Central memory CD8-positive, alpha-beta T cell (primary cell): ENCODE results near the gene WDHD1.
"Not testable (repeated sequence)": the region's sequence is repeated elsewhere in the genome, so short reads cannot be mapped to it uniquely, and the experiment has no call there.

Experiments
- ATAC-seq: fragments of 150-1000 bp; cut with Tn5 transposase; replicated peaks from 2 replicates; pipeline ENCODE4 v1.10.0; 2022; ENCODE audit warnings: mild to moderate bottlenecking, moderate FRiP score, moderate number of reproducible peaks; ENCODE audit not compliant: poor library complexity, severe bottlenecking; ENCODE audit errors: extremely low read depth
- DNase-seq, 2 donors: peaks; one replicate each; pipeline ENCODE4 v3.0.0; 2021; ENCODE audit warnings: low spot score in 2 of 2
- H3K27ac Mint-ChIP-seq: one replicate; pipeline ENCODE4 v1.8.0; 2022; ENCODE audit warnings: low read depth, mild to moderate bottlenecking, moderate library complexity, mixed read lengths
- H3K27me3 Mint-ChIP-seq: one replicate; pipeline ENCODE4 v1.8.0; 2022; ENCODE audit warnings: mixed read lengths
- H3K36me3 Mint-ChIP-seq: one replicate; pipeline ENCODE4 v1.8.0; 2022; ENCODE audit warnings: mild to moderate bottlenecking, moderate library complexity, mixed read lengths; ENCODE audit not compliant: insufficient read depth
- H3K4me1 Mint-ChIP-seq: one replicate; pipeline ENCODE4 v1.8.0; 2022; ENCODE audit warnings: mixed read lengths
- H3K4me3 Mint-ChIP-seq: one replicate; pipeline ENCODE4 v1.8.0; 2022; ENCODE audit warnings: mild to moderate bottlenecking, moderate library complexity, mixed read lengths
- H3K9me3 Mint-ChIP-seq: one replicate; pipeline ENCODE4 v1.8.0; 2022; ENCODE audit warnings: mixed read lengths

Gene WDHD1

GRCh38 chr14:55031190-55031589 is 4.3 kb upstream of the WDHD1 start:
- ATAC-seq (no peak), DNase-seq (no peak)
- H3K36me3 Mint-ChIP-seq: peaks cover 30% of the 10 kb centered on the region
- no peak overlapping the region for H3K27ac Mint-ChIP-seq
- no peak overlapping the region for H3K4me3 Mint-ChIP-seq
- H3K4me1 Mint-ChIP-seq: peaks cover 31% of the 10 kb centered on the region
- no peaks in the 10 kb centered on the region for H3K27me3 Mint-ChIP-seq
- no peaks in the 10 kb centered on the region for H3K9me3 Mint-ChIP-seq

- DNase-seq (no peak), ATAC-seq (no peak)
- no peaks in the 10 kb centered on the region for H3K27me3 Mint-ChIP-seq
- peak overlapping the region; percentile 89 for H3K27ac Mint-ChIP-seq
- H3K4me1 Mint-ChIP-seq: peaks cover 40% of the 10 kb centered on the region
- H3K9me3 Mint-ChIP-seq: no peaks in the 10 kb centered on the region
- H3K4me3 Mint-ChIP-seq: peak overlapping the region; percentile 88
- peaks cover 19% of the 10 kb centered on the region for H3K36me3 Mint-ChIP-seq
These were observed 1.6 kb upstream of the WDHD1 start for GRCh38 chr14:55028476-55028875.

GRCh38 chr14:55028066-55028465 is 1.2 kb upstream of the WDHD1 start:
- Mint-ChIP-seq H3K27me3 (no peaks in the 10 kb centered on the region), H3K27ac (peak overlapping the region; percentile 89), H3K4me1 (peaks cover 40% of the 10 kb centered on the region), H3K36me3 (peaks cover 18% of the 10 kb centered on the region), H3K9me3 (no peaks in the 10 kb centered on the region), H3K4me3 (peak overlapping the region; percentile 88)
- no peak for ATAC-seq
- DNase-seq: no peak

- Mint-ChIP-seq H3K36me3 (peaks cover 15% of the 10 kb centered on the region), H3K27me3 (no peaks in the 10 kb centered on the region), H3K9me3 (no peaks in the 10 kb centered on the region), H3K4me3 (peak overlapping the region; percentile 88), H3K27ac (peak overlapping the region; percentile 89), H3K4me1 (peaks cover 38% of the 10 kb centered on the region)
- DNase-seq (no peak), ATAC-seq (no peak)
These were observed 482 bp downstream of the WDHD1 start for GRCh38 chr14:55026441-55026792.

- H3K27me3 Mint-ChIP-seq: no peaks in the 10 kb centered on the region
- DNase-seq: no peak
- ATAC-seq: no peak
- peak overlapping the region; percentile 88 for H3K4me3 Mint-ChIP-seq
- H3K9me3 Mint-ChIP-seq: no peaks in the 10 kb centered on the region
- peaks cover 34% of the 10 kb centered on the region for H3K4me1 Mint-ChIP-seq
- H3K36me3 Mint-ChIP-seq: peaks cover 12% of the 10 kb centered on the region
- peak overlapping the region; percentile 89 for H3K27ac Mint-ChIP-seq
These were observed 951 bp downstream of the WDHD1 start for GRCh38 chr14:55025948-55026347.

GRCh38 chr14:55024365-55024764 is 2.5 kb downstream of the WDHD1 start:
- H3K27ac Mint-ChIP-seq, DNase-seq, H3K4me3 Mint-ChIP-seq, ATAC-seq, H3K9me3 Mint-ChIP-seq, H3K27me3 Mint-ChIP-seq: not testable (repeated sequence)
- Mint-ChIP-seq H3K36me3 (peaks cover 10% of the 10 kb centered on the region), H3K4me1 (peaks cover 30% of the 10 kb centered on the region)

- no peaks in the 10 kb centered on the region for H3K9me3 Mint-ChIP-seq
- no peaks in the 10 kb centered on the region for H3K36me3 Mint-ChIP-seq
- ATAC-seq: no peak
- H3K27me3 Mint-ChIP-seq: no peaks in the 10 kb centered on the region
- no peak for DNase-seq
- no peaks in the 10 kb centered on the region for H3K4me1 Mint-ChIP-seq
- no peak overlapping the region for H3K27ac Mint-ChIP-seq
- no peak overlapping the region for H3K4me3 Mint-ChIP-seq
These were observed 6.8 kb downstream of the WDHD1 start for GRCh38 chr14:55019968-55020554.

- DNase-seq: no peak
- no peak overlapping the region for H3K27ac Mint-ChIP-seq
- no peaks in the 10 kb centered on the region for H3K27me3 Mint-ChIP-seq
- H3K4me3 Mint-ChIP-seq: no peak overlapping the region
- no peaks in the 10 kb centered on the region for H3K9me3 Mint-ChIP-seq
- peaks cover 4% of the 10 kb centered on the region for H3K36me3 Mint-ChIP-seq
- H3K4me1 Mint-ChIP-seq: no peaks in the 10 kb centered on the region
- ATAC-seq: no peak
These were observed 11.9 kb downstream of the WDHD1 start for GRCh38 chr14:55015006-55015405.

GRCh38 chr14:55005071-55005470 is 21.8 kb downstream of the WDHD1 start:
- DNase-seq (no peak), ATAC-seq (no peak)
- H3K27ac Mint-ChIP-seq: no peak overlapping the region
- H3K27me3 Mint-ChIP-seq: no peaks in the 10 kb centered on the region
- H3K4me1 Mint-ChIP-seq: no peaks in the 10 kb centered on the region
- H3K36me3 Mint-ChIP-seq: peaks cover 7% of the 10 kb centered on the region
- H3K4me3 Mint-ChIP-seq: no peak overlapping the region
- H3K9me3 Mint-ChIP-seq: no peaks in the 10 kb centered on the region

GRCh38 chr14:55000381-55000780 is 26.5 kb downstream of the WDHD1 start:
- no peak overlapping the region for H3K4me3 Mint-ChIP-seq
- H3K9me3 Mint-ChIP-seq: no peaks in the 10 kb centered on the region
- ATAC-seq: peak; percentile 40

GRCh38 chr14:54985156-54985555 is 41.7 kb downstream of the WDHD1 start:
- Mint-ChIP-seq H3K27ac (no peak overlapping the region), H3K4me1 (no peaks in the 10 kb centered on the region), H3K36me3 (peaks cover 6% of the 10 kb centered on the region), H3K4me3 (no peak overlapping the region), H3K9me3 (no peaks in the 10 kb centered on the region), H3K27me3 (no peaks in the 10 kb centered on the region)
- DNase-seq (no peak), ATAC-seq (no peak)

More at GRCh38 chr14:55000381-55000780, 26.5 kb downstream of the WDHD1 start:
- Mint-ChIP-seq H3K4me1 (no peaks in the 10 kb centered on the region), H3K27me3 (no peaks in the 10 kb centered on the region), H3K27ac (no peak overlapping the region), H3K36me3 (peaks cover 5% of the 10 kb centered on the region)
- DNase-seq: no peak

GRCh38 chr14:54981698-54982097 is 45.2 kb downstream of the WDHD1 start:
- Mint-ChIP-seq H3K36me3 (peaks cover 2% of the 10 kb centered on the region), H3K9me3 (no peaks in the 10 kb centered on the region), H3K4me1 (no peaks in the 10 kb centered on the region), H3K27ac (no peak overlapping the region), H3K4me3 (no peak overlapping the region), H3K27me3 (no peaks in the 10 kb centered on the region)
- no peak for DNase-seq
- ATAC-seq: no peak

- H3K9me3 Mint-ChIP-seq: no peaks in the 10 kb centered on the region
- DNase-seq (no peak), ATAC-seq (no peak)
- H3K27me3 Mint-ChIP-seq: no peaks in the 10 kb centered on the region
- peak overlapping the region; percentile 54 for H3K27ac Mint-ChIP-seq
- H3K36me3 Mint-ChIP-seq: no peaks in the 10 kb centered on the region
- H3K4me1 Mint-ChIP-seq: no peaks in the 10 kb centered on the region
- no peak overlapping the region for H3K4me3 Mint-ChIP-seq
These were observed 47.9 kb downstream of the WDHD1 start for GRCh38 chr14:54979039-54979438.
